ENCODE results near the gene HOXD4. TPM values are rescaled to one million over a fixed set of nuclear protein-coding genes. Genes with fewer than 3 reads are reported as not detected.

The HOXD4 gene
- 1.3 TPM in 2 replicates for total RNA-seq
- long read RNA-seq = 0 reads

- no peak for DNase-seq (ENCODE audit: low read depth, low spot score)
- H3K27me3 Mint-ChIP-seq (ENCODE audit: low read depth) = peaks cover 99% of the 10 kb centered on the region
- no peak within 1 kb of the TSS for H3K4me3 Mint-ChIP-seq
- no peaks in the 10 kb centered on the region for H3K4me1 Mint-ChIP-seq
- no peaks in the 10 kb centered on the region for H3K9me3 Mint-ChIP-seq
- no peaks in the 10 kb centered on the region for H3K36me3 Mint-ChIP-seq (ENCODE audit: low read depth)
- no peak for TF ChIP-seq CTCF (conservative IDR thresholded peaks at IDR 0.05)
- H3K27ac Mint-ChIP-seq (ENCODE audit: unreplicated experiment) = no peak within 1 kb of the TSS
These were observed at the start of gene HOXD4 for GRCh38 chr2:176151442-176152287. Gene HOXD4 (plus strand): TSS chr2:176151550. CDS start chr2:176151634, 84 bp downstream.

- TF ChIP-seq CTCF (conservative IDR thresholded peaks at IDR 0.05) = no peak
- Mint-ChIP-seq H3K27ac (ENCODE audit: unreplicated experiment) (no peak overlapping the region), H3K36me3 (ENCODE audit: low read depth) (peaks cover 6% of the 10 kb centered on the region), H3K4me1 (peaks cover 20% of the 10 kb centered on the region), H3K27me3 (ENCODE audit: low read depth) (peaks cover 99% of the 10 kb centered on the region), H3K4me3 (no peak overlapping the region), H3K9me3 (no peaks in the 10 kb centered on the region)
- DNase-seq (ENCODE audit: low read depth, low spot score) = no peak
These were observed 49.5 kb upstream of the HOXD4 start for GRCh38 chr2:176101842-176102241.

- Mint-ChIP-seq H3K9me3 (no peaks in the 10 kb centered on the region), H3K36me3 (ENCODE audit: low read depth) (peaks cover 6% of the 10 kb centered on the region), H3K27me3 (ENCODE audit: low read depth) (peaks cover 98% of the 10 kb centered on the region), H3K27ac (ENCODE audit: unreplicated experiment) (no peak overlapping the region), H3K4me3 (no peak overlapping the region), H3K4me1 (peaks cover 15% of the 10 kb centered on the region)
- no peak for TF ChIP-seq CTCF (conservative IDR thresholded peaks at IDR 0.05)
- no peak for DNase-seq (ENCODE audit: low read depth, low spot score)
These were observed 49.0 kb upstream of the HOXD4 start for GRCh38 chr2:176102309-176102866.

- Mint-ChIP-seq H3K27ac (ENCODE audit: unreplicated experiment) (no peak overlapping the region), H3K4me3 (peak overlapping the region; percentile 55), H3K36me3 (ENCODE audit: low read depth) (peaks cover 4% of the 10 kb centered on the region), H3K9me3 (no peaks in the 10 kb centered on the region), H3K27me3 (ENCODE audit: low read depth) (peaks cover 93% of the 10 kb centered on the region), H3K4me1 (peaks cover 9% of the 10 kb centered on the region)
- no peak for DNase-seq (ENCODE audit: low read depth, low spot score)
- no peak for TF ChIP-seq CTCF (conservative IDR thresholded peaks at IDR 0.05)
These were observed 48.2 kb upstream of the HOXD4 start for GRCh38 chr2:176103194-176103593.

GRCh38 chr2:176103742-176104315 lies 47.5 kb upstream of the HOXD4 start:
- no peaks in the 10 kb centered on the region for H3K9me3 Mint-ChIP-seq
- DNase-seq (ENCODE audit: low read depth, low spot score) = no peak
- peaks cover 4% of the 10 kb centered on the region for H3K36me3 Mint-ChIP-seq (ENCODE audit: low read depth)
- peaks cover 93% of the 10 kb centered on the region for H3K27me3 Mint-ChIP-seq (ENCODE audit: low read depth)
- no peak for TF ChIP-seq CTCF (conservative IDR thresholded peaks at IDR 0.05)
- no peak overlapping the region for H3K4me3 Mint-ChIP-seq
- no peak overlapping the region for H3K27ac Mint-ChIP-seq (ENCODE audit: unreplicated experiment)
- H3K4me1 Mint-ChIP-seq = peaks cover 9% of the 10 kb centered on the region

All from neural crest cell (in vitro differentiated cells).